ENCODE results near the gene TSPO2. TPM values are rescaled to one million over a fixed set of nuclear protein-coding genes. Genes with fewer than 3 reads are reported as not detected.
A peak's percentile ranks its signal among the peaks of the same experiment; 100 is the strongest.
"Not testable (repeated sequence)": the region's sequence is repeated elsewhere in the genome, so short reads cannot be mapped to it uniquely, and the experiment has no call there.

Gene TSPO2
- total RNA-seq, 6 donors from 2014 or later: not detected

- Histone ChIP-seq H3K9me3 (no peaks in the 10 kb centered on the region), H3K36me3 (no peaks in the 10 kb centered on the region), H3K4me1 (peaks cover 0 to 23% (median 13%) of the 10 kb centered on the region in 4 donors), H3K4me3 (no peak overlapping the region), H3K27ac (no peak overlapping the region), H3K27me3 (no peaks in the 10 kb centered on the region)
- 80 to 83% methylated on average over 4 of the region's 4 CpGs for WGBS, 2 donors
- ATAC-seq (ENCODE audit: low FRiP score in 2 of 2) (no peak), DNase-seq (no peak)
- TF ChIP-seq EP300 (IDR thresholded peaks at IDR 0.05) (no peak), POLR2AphosphoS5 (IDR thresholded peaks at IDR 0.05) (no peak), CTCF (IDR thresholded peaks at IDR 0.05) (no peak), POLR2A (IDR thresholded peaks at IDR 0.05) (no peak)
These were observed 43.6 kb upstream of the TSPO2 start for GRCh38 chr6:40998661-40999060.

GRCh38 chr6:40999569-40999968 lies 42.7 kb upstream of the TSPO2 start:
- DNase-seq (peak in 1 of 2 donors; percentile 76), ATAC-seq (ENCODE audit: low FRiP score in 2 of 2) (peak; percentile 70 to 85)
- H3K9me3 ChIP-seq: no peaks in the 10 kb centered on the region
- no peaks in the 10 kb centered on the region for H3K27me3 ChIP-seq
- no peak overlapping the region for H3K4me3 ChIP-seq
- no peak for TF ChIP-seq POLR2AphosphoS5 (IDR thresholded peaks at IDR 0.05)
- no peak for TF ChIP-seq POLR2A (IDR thresholded peaks at IDR 0.05)
- peak in 3 of 6 experiments; percentile 29 to 33 (median 30) for TF ChIP-seq CTCF (IDR thresholded peaks at IDR 0.05)
- H3K27ac ChIP-seq: no peak overlapping the region
- 27 to 35% methylated on average over 3 of the region's 3 CpGs for WGBS, 2 donors
- peaks cover 0 to 23% (median 13%) of the 10 kb centered on the region in 4 donors for H3K4me1 ChIP-seq
- H3K36me3 ChIP-seq: no peaks in the 10 kb centered on the region

- Histone ChIP-seq H3K4me1 (peaks cover 0 to 23% (median 13%) of the 10 kb centered on the region in 4 donors), H3K36me3 (no peaks in the 10 kb centered on the region), H3K4me3 (no peak overlapping the region), H3K27me3 (no peaks in the 10 kb centered on the region), H3K9me3 (no peaks in the 10 kb centered on the region), H3K27ac (no peak overlapping the region)
- ATAC-seq (ENCODE audit: low FRiP score in 2 of 2) (peak in 1 of 2 donors; percentile 39), DNase-seq (peak in 1 of 2 donors; percentile 22)
- TF ChIP-seq POLR2AphosphoS5 (IDR thresholded peaks at IDR 0.05) (no peak), EP300 (IDR thresholded peaks at IDR 0.05) (no peak), POLR2A (IDR thresholded peaks at IDR 0.05) (no peak), CTCF (IDR thresholded peaks at IDR 0.05) (no peak)
- WGBS, 2 donors: 70% methylated on average over 4 of the region's 4 CpGs
These were observed 42.0 kb upstream of the TSPO2 start for GRCh38 chr6:41000248-41000647.

GRCh38 chr6:41002168-41002567 lies 40.1 kb upstream of the TSPO2 start:
- no peaks in the 10 kb centered on the region for H3K27me3 ChIP-seq
- DNase-seq: no peak
- no peak overlapping the region for H3K27ac ChIP-seq
- no peaks in the 10 kb centered on the region for H3K9me3 ChIP-seq
- ATAC-seq (ENCODE audit: low FRiP score in 2 of 2): no peak
- WGBS, 2 donors: 73 to 83% methylated on average over 3 of the region's 3 CpGs
- TF ChIP-seq POLR2AphosphoS5 (IDR thresholded peaks at IDR 0.05) (no peak), CTCF (IDR thresholded peaks at IDR 0.05) (no peak), EP300 (IDR thresholded peaks at IDR 0.05) (no peak), POLR2A (IDR thresholded peaks at IDR 0.05) (no peak)
- peaks cover 0 to 14% (median 5%) of the 10 kb centered on the region in 4 donors for H3K4me1 ChIP-seq
- no peaks in the 10 kb centered on the region for H3K36me3 ChIP-seq
- H3K4me3 ChIP-seq: no peak overlapping the region

- ATAC-seq (ENCODE audit: low FRiP score in 2 of 2) (peak; percentile 59 to 84), DNase-seq (peak in 1 of 2 donors; percentile 59)
- not testable (repeated sequence) for H3K36me3 ChIP-seq, H3K4me3 ChIP-seq, H3K9me3 ChIP-seq, H3K4me1 ChIP-seq, H3K27me3 ChIP-seq, H3K27ac ChIP-seq
- TF ChIP-seq CTCF (IDR thresholded peaks at IDR 0.05): peak; percentile 54 to 73 (median 60)
- 5 to 6% methylated on average over 7 of the region's 7 CpGs for WGBS, 2 donors
These were observed 36.0 kb upstream of the TSPO2 start for GRCh38 chr6:41006217-41006616.

GRCh38 chr6:41006980-41007379 lies 35.3 kb upstream of the TSPO2 start:
- not testable (repeated sequence) for H3K4me1 ChIP-seq; H3K4me3 ChIP-seq; H3K9me3 ChIP-seq; H3K27me3 ChIP-seq; DNase-seq; H3K36me3 ChIP-seq; ATAC-seq (ENCODE audit: low FRiP score in 2 of 2); H3K27ac ChIP-seq
- WGBS, 2 donors: 93 to 94% methylated on average over 4 of the region's 4 CpGs

All from upper lobe of left lung (tissue), 6 donors.